ENCODE results near the gene EPC1. TPM values are rescaled to one million over a fixed set of nuclear protein-coding genes. Genes with fewer than 3 reads are reported as not detected.
"Not testable (repeated sequence)": the region's sequence is repeated elsewhere in the genome, so short reads cannot be mapped to it uniquely, and the experiment has no call there.

Gene EPC1
- 10 to 100 TPM; 47.5 to 72.8 (median 62.7) TPM for total RNA-seq

- 0% methylated on average over 45 to 61 of the region's 97 CpGs for WGBS, 2 donors
- peak; percentile 67 to 79 for DNase-seq (ENCODE audit: low spot score in 2 of 2)
- H3K27me3 ChIP-seq = no peaks in the 10 kb centered on the region
- no peaks in the 10 kb centered on the region for H3K9me3 ChIP-seq
- H3K36me3 ChIP-seq = no peaks in the 10 kb centered on the region
- peak within 1 kb of the TSS; percentile 82 to 97 (median 90) for H3K4me3 ChIP-seq
- H3K27ac ChIP-seq = peak within 1 kb of the TSS; percentile 97 to 100 (median 100)
- H3K4me1 ChIP-seq = peaks cover 0 to 79% (median 27%) of the 10 kb centered on the region in 4 donors
- TF ChIP-seq POLR2A (IDR thresholded peaks at IDR 0.05) = peak; percentile 81 to 85
- TF ChIP-seq CTCF (IDR thresholded peaks at IDR 0.05) = peak in 1 of 5 experiments; percentile 20
- peak in 1 of 2 donors; percentile 93 for TF ChIP-seq EP300 (IDR thresholded peaks at IDR 0.05)
These were observed at the start of gene EPC1 for GRCh38 chr10:32346551-32347362. EPC1 (minus strand) TSS chr10:32347158; CDS start chr10:32346915, 243 bp downstream.

- Histone ChIP-seq H3K4me1 (no peaks in the 10 kb centered on the region), H3K27ac (peak overlapping the region in 2 of 4 donors; percentile 16 to 39), H3K4me3 (no peak overlapping the region), H3K36me3 (no peaks in the 10 kb centered on the region), H3K9me3 (no peaks in the 10 kb centered on the region), H3K27me3 (no peaks in the 10 kb centered on the region)
- no peak for DNase-seq (ENCODE audit: low spot score in 2 of 2)
- WGBS, 2 donors = 26 to 36% methylated on average over 4 of the region's 4 CpGs
- no peak for TF ChIP-seq EP300 (IDR thresholded peaks at IDR 0.05)
- TF ChIP-seq CTCF (IDR thresholded peaks at IDR 0.05) = no peak
- no peak for TF ChIP-seq POLR2A (IDR thresholded peaks at IDR 0.05)
These were observed 47.0 kb upstream of the EPC1 start for GRCh38 chr10:32393911-32394310.

- not testable (repeated sequence) for H3K4me1 ChIP-seq; H3K27me3 ChIP-seq; H3K27ac ChIP-seq; DNase-seq (ENCODE audit: low spot score in 2 of 2); H3K9me3 ChIP-seq; H3K36me3 ChIP-seq; H3K4me3 ChIP-seq
These were observed 45.3 kb upstream of the EPC1 start for GRCh38 chr10:32392284-32392683.

DNA sequence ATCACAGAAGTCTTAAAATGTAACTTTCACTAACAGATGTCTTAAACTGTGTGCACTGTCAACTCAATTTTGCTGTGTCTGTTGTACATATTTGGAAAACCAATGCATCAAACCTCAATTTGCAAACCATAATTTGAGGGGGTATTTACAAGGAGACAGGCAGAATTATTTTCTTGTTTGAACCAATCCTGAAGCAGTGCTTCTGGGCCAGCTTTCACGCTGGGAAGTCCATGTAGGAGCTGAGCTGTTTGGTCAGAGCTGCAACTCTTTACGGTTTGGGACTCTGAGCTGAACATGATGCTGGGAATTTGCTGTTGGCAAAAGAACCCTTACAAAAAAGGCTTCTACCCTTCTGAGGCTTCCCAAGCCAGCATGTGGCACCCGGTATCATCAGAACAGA, 43.2 kb upstream of the EPC1 start:
- Histone ChIP-seq H3K36me3 (no peaks in the 10 kb centered on the region), H3K27me3 (no peaks in the 10 kb centered on the region), H3K4me3 (no peak overlapping the region), H3K4me1 (peaks cover 0 to 5% (median 2%) of the 10 kb centered on the region in 4 donors), H3K9me3 (no peaks in the 10 kb centered on the region), H3K27ac (no peak overlapping the region)
- 88% methylated on average over 3 of the region's 3 CpGs for WGBS, 2 donors
- TF ChIP-seq CTCF (IDR thresholded peaks at IDR 0.05) (no peak), EP300 (IDR thresholded peaks at IDR 0.05) (no peak), POLR2A (IDR thresholded peaks at IDR 0.05) (no peak)
- no peak for DNase-seq (ENCODE audit: low spot score in 2 of 2)

DNA sequence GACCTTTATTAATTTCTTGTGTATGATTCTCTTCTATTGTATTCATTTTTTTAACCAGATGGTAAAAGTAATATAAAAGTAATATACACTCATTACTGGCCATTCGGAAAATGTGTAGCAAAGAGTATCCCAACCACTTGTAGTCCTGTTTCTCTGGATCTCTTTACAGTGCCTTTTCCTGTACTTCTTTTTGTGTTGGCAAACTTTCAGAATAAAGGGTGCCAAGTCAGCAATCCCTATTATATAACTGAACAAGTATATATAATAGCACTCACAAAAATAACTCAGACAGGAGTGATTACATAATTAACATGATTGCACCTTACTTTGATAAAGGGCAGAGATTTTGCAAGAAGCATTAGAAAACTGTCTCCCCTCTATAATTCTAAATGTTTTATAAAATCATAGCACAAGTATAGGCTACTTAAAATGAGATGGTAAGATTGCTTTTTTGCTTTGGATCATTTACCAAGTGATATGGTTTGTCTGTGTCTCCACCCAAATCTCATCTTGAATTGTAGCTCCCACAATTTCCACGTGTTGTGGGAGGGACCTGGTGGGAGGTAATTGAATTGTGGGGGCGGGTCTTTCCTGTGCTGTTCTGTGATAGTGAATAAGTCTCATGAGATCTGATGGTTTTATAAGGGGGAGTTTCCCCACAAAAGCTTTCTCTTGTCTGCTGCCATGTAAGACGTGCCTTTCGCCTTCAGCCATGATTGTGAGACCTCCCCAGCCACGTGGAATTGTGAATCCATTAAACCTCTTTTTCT, 41.5 kb upstream of the EPC1 start:
- TF ChIP-seq EP300 (IDR thresholded peaks at IDR 0.05) = no peak

More for the DNA sequence above, 41.5 kb upstream of the EPC1 start:
- Histone ChIP-seq H3K36me3 (no peaks in the 10 kb centered on the region), H3K4me1 (peaks cover 0 to 5% (median 2%) of the 10 kb centered on the region in 4 donors), H3K9me3 (no peaks in the 10 kb centered on the region), H3K27me3 (no peaks in the 10 kb centered on the region), H3K4me3 (no peak overlapping the region), H3K27ac (no peak overlapping the region)
- no peak for DNase-seq (ENCODE audit: low spot score in 2 of 2)
- 66 to 67% methylated on average over 6 of the region's 6 CpGs for WGBS, 2 donors

Data from tibial nerve (tissue), 4 donors.